OCI-LY3 (cell line): Measurements from ENCODE around the gene CLEC4D.
"Not testable (repeated sequence)": the region's sequence is repeated elsewhere in the genome, so short reads cannot be mapped to it uniquely, and the experiment has no call there.

Experiments
- H2AFZ ChIP-seq: fragments of 200-600, 300-600 bp; shearing (Covaris generic); 2 replicates; pipeline ENCODE4 v1.6.0; 2014; ENCODE audit warnings: antibody characterized with exemption, low read depth, low read length
- H3K27ac ChIP-seq: fragments of 200-600, 300-600 bp; sonication (generic); 2 replicates; pipeline ENCODE4 v1.5.1; 2014; ENCODE audit warnings: mild to moderate bottlenecking, low read length, moderate library complexity, mixed read lengths
- H3K27me3 ChIP-seq: fragments of 200-600, 300-600 bp; sonication (generic); 2 replicates; pipeline ENCODE4 v1.6.1; 2014; ENCODE audit warnings: low read depth, low read length, mixed read lengths
- H3K36me3 ChIP-seq: fragments of 200-600, 300-600 bp; sonication (generic); replicated peaks from 2 replicates; pipeline ENCODE3; 2014; ENCODE audit warnings: low read depth, low read length, mixed read lengths
- H3K4me1 ChIP-seq: fragments of 300-600, 200-600 bp; sonication (generic); 2 replicates; pipeline ENCODE4 v1.6.1; 2014; ENCODE audit warnings: low read length, mixed read lengths
- H3K4me2 ChIP-seq: fragments of 200-600, 300-600 bp; sonication (generic); 2 replicates; pipeline ENCODE4 v1.6.1; 2014; ENCODE audit warnings: low read length, mixed read lengths
- H3K4me3 ChIP-seq: fragments of 300-600, 200-600 bp; sonication (generic); 2 replicates; pipeline ENCODE4 v1.5.1; 2014; ENCODE audit warnings: antibody characterized with exemption, mild to moderate bottlenecking, low read length, moderate library complexity
- H3K79me2 ChIP-seq: fragments of 300-600, 200-600 bp; shearing (Covaris generic); 2 replicates; pipeline ENCODE4 v1.6.1; 2014; ENCODE audit warnings: mild to moderate bottlenecking, low read length, mixed read lengths
- H3K9ac ChIP-seq: fragments of 300-600, 200-600 bp; shearing (Covaris generic); 2 replicates; pipeline ENCODE4 v1.6.0; 2014; ENCODE audit warnings: mild to moderate bottlenecking, low read length, moderate library complexity
- H3K9me3 ChIP-seq: fragments of 200-600, 300-600 bp; shearing (Covaris generic); 2 replicates; pipeline ENCODE4 v1.6.1; 2014; ENCODE audit warnings: low read length, mixed read lengths; ENCODE audit not compliant: insufficient read depth
- H4K20me1 ChIP-seq: fragments of 200-600, 300-600 bp; sonication (generic); 2 replicates; pipeline ENCODE4 v1.6.1; 2016; ENCODE audit warnings: low read length, mixed read lengths; ENCODE audit not compliant: insufficient read depth
- EZH2phosphoT487 ChIP-seq: fragments of 200-600 bp; shearing (Covaris generic); IDR thresholded peaks from 2 replicates; pipeline ENCODE4 v1.6.1; 2018; ENCODE audit warnings: antibody characterized with exemption, mixed run types, low read depth
- TF ChIP-seq, protein P1 (sequence below): fragments of 200-600, 300-600 bp; sonication (generic); IDR thresholded peaks from 2 replicates; pipeline ENCODE4 v1.5.1; 2014; ENCODE audit warnings: antibody characterized with exemption, low read length, low read depth

The CLEC4D gene

DNA sequence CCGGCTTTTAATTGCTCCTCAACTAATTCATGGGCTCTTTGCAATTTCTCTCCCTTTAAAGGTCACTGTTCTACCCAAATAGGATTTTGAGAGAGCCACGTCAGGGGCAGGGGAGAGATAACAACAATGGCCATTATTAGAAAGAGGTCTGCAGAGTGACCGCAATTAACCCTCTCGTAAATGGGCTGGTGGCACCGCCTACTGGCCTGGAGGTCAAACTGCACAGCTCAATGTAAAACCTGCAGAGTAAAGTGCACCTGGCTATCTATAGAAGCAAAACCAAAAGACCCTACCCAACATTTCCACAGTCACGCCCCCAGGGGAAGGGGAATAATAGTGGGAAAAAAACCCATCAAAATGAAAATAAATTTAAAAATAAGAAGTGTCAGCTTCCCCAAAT is 49.0 kb downstream of the CLEC4D start:
- Histone ChIP-seq H3K4me2 (no peak overlapping the region), H3K4me1 (no peaks in the 10 kb centered on the region), H3K36me3 (no peaks in the 10 kb centered on the region), H2AFZ (no peak overlapping the region), H3K9ac (no peak overlapping the region), H3K4me3 (no peak overlapping the region), H3K27ac (no peak overlapping the region), H3K9me3 (peaks cover 2% of the 10 kb centered on the region; the same call in 1 of the 2 replicates), H4K20me1 (no peaks in the 10 kb centered on the region), H3K27me3 (no peaks in the 10 kb centered on the region), H3K79me2 (no peaks in the 10 kb centered on the region)
- TF ChIP-seq, protein P1, sequence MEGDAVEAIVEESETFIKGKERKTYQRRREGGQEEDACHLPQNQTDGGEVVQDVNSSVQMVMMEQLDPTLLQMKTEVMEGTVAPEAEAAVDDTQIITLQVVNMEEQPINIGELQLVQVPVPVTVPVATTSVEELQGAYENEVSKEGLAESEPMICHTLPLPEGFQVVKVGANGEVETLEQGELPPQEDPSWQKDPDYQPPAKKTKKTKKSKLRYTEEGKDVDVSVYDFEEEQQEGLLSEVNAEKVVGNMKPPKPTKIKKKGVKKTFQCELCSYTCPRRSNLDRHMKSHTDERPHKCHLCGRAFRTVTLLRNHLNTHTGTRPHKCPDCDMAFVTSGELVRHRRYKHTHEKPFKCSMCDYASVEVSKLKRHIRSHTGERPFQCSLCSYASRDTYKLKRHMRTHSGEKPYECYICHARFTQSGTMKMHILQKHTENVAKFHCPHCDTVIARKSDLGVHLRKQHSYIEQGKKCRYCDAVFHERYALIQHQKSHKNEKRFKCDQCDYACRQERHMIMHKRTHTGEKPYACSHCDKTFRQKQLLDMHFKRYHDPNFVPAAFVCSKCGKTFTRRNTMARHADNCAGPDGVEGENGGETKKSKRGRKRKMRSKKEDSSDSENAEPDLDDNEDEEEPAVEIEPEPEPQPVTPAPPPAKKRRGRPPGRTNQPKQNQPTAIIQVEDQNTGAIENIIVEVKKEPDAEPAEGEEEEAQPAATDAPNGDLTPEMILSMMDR, result peak; percentile 28
- no peak for TF ChIP-seq EZH2phosphoT487

DNA sequence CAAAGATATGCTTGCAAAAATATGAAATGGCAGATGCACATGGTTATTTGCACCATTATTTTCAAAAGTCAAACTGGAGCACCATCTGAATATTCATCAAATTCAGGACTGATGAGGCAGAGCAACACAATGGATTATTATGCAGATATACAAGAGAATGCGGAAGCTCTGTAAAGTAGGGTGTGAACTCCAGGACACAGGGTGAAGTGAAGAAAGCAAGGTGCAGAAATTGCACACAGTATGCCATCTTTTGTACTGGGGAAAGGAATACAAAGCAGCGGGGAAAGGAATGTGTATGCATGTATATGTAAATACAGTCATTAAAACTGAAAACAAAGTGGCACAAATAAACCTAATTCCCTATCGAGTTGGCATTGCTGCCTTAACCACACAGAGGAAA is 50.1 kb downstream of the CLEC4D start:
- no peak for TF ChIP-seq EZH2phosphoT487
- TF ChIP-seq, protein P1, result no peak
- H3K9me3 ChIP-seq, result peaks cover 2% of the 10 kb centered on the region; the same call in 1 of the 2 replicates
- no peak overlapping the region for H3K4me2 ChIP-seq
- H3K79me2 ChIP-seq, result no peaks in the 10 kb centered on the region
- H3K4me1 ChIP-seq, result no peaks in the 10 kb centered on the region
- no peak overlapping the region for H3K9ac ChIP-seq
- H2AFZ ChIP-seq, result no peak overlapping the region
- H4K20me1 ChIP-seq, result no peaks in the 10 kb centered on the region
- no peak overlapping the region for H3K27ac ChIP-seq
- H3K4me3 ChIP-seq, result no peak overlapping the region
- H3K36me3 ChIP-seq, result no peaks in the 10 kb centered on the region
- no peaks in the 10 kb centered on the region for H3K27me3 ChIP-seq

DNA sequence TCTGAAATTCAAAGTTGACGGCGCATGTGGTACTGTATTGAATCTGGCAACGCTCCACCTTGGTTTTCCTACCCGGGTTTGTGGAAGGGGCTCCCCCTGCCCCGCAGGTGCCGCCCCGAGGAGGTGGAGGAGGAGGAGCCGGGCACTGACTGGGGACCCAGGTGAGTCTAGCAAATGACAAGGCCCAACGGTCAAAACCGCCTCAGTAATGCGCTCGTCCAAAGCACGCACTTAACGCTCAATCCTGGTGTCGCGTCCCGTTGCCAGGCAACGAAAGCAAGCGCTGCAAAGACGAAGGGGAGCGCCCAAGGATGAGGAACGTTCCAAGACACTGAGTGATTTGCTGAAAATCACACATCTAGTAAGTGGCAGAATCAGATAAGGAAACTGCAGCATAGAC is 51.4 kb downstream of the CLEC4D start:
- no peaks in the 10 kb centered on the region for H3K36me3 ChIP-seq
- H2AFZ ChIP-seq, result no peak overlapping the region
- peaks cover 2% of the 10 kb centered on the region; the same call in 1 of the 2 replicates for H3K9me3 ChIP-seq
- H3K27ac ChIP-seq, result no peak overlapping the region
- no peaks in the 10 kb centered on the region for H4K20me1 ChIP-seq
- H3K4me1 ChIP-seq, result no peaks in the 10 kb centered on the region
- H3K4me3 ChIP-seq, result no peak overlapping the region
- H3K27me3 ChIP-seq, result no peaks in the 10 kb centered on the region
- no peak for TF ChIP-seq EZH2phosphoT487
- TF ChIP-seq, protein P1, result no peak
- H3K4me2 ChIP-seq, result no peak overlapping the region
- H3K9ac ChIP-seq, result no peak overlapping the region
- H3K79me2 ChIP-seq, result no peaks in the 10 kb centered on the region

DNA sequence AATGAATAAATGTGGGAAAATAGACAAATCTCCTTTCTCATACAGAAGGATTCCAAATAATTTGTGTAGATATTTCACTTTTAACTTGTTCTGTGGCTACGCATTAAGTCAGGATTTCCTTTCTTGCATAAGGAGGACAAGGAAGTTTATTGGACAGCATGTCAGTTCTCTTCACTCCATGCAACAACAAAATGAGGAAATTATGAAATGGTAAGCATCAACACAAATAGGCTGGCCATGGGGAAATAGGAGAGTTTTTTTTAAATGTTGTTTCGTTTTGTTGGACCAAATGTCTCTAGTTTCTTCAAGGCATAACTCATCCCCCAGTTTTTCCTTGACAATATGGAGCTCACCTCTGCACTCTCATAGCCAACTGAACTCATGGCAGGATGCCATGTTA is 52.7 kb downstream of the CLEC4D start:
- not testable (repeated sequence) for H3K79me2 ChIP-seq, H3K27ac ChIP-seq, H3K9ac ChIP-seq, H2AFZ ChIP-seq, H3K36me3 ChIP-seq, H3K4me2 ChIP-seq, H4K20me1 ChIP-seq, H3K27me3 ChIP-seq, H3K4me3 ChIP-seq, H3K9me3 ChIP-seq, H3K4me1 ChIP-seq

DNA sequence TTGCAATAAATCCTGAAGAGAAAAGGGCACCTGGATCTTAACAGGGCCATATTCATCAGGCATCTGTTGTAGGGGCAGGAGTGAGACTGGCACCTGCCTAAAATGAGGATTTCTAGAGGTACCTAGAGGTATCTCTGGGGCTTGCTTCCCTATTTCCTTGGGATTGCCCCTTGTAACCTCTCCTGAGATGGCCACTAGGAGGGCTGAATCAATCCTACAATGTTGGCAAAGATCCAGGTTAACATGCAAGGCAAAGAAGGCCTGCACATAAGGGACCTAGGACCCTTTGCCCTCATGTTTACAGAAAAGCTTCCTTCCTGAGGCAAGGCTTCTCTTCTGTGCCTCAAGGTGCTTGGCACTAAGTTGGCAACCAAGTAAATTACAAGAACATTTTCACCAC is 53.2 kb downstream of the CLEC4D start:
- TF ChIP-seq EZH2phosphoT487, result no peak
- TF ChIP-seq, protein P1, result no peak
- no peak overlapping the region for H3K4me2 ChIP-seq
- no peak overlapping the region for H3K27ac ChIP-seq
- H3K4me3 ChIP-seq, result no peak overlapping the region
- H3K9ac ChIP-seq, result no peak overlapping the region
- no peaks in the 10 kb centered on the region for H3K27me3 ChIP-seq
- no peaks in the 10 kb centered on the region for H3K79me2 ChIP-seq
- no peaks in the 10 kb centered on the region for H3K36me3 ChIP-seq
- H3K9me3 ChIP-seq, result peaks cover 2% of the 10 kb centered on the region; the same call in 1 of the 2 replicates
- no peaks in the 10 kb centered on the region for H4K20me1 ChIP-seq
- H2AFZ ChIP-seq, result no peak overlapping the region
- H3K4me1 ChIP-seq, result no peaks in the 10 kb centered on the region
